ENCODE data around the gene KRT79.

DNA sequence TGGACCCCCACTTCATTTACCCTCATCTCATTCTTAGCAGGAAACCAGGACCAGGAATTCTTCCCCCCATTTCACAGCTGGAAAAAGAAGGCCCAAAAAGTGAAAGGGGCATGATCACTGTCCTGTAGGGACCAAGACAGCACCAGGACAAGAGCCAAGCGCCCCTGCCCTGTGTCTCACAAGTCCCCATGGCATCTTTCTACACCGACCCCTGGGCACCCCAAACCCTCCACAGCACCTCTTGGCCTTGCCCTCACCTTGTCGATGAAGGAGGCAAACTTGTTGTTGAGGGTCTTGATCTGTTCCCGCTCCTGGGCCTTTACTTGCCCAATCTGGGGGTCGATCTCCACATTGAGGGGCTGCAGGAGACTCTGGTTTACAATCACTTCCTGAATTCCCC is 57.7 kb downstream of the KRT79 start:
- no peak for TF ChIP-seq RNF2 (IDR thresholded peaks at IDR 0.05; ENCODE audit: borderline replicate concordance, low read depth, low read length, missing control alignments, poor library complexity, severe bottlenecking)
- no peak for TF ChIP-seq SP2 (IDR thresholded peaks at IDR 0.05; ENCODE audit: low read length)
- TF ChIP-seq EZH2 (IDR thresholded peaks at IDR 0.05; ENCODE audit: low read depth, low read length, severe bottlenecking) = no peak
- no peak for TF ChIP-seq POLR2A (IDR thresholded peaks at IDR 0.05; ENCODE audit: control extremely low read depth in 1 of 2, low read depth in 2 of 2, low read length in 2 of 2)
- TF ChIP-seq, protein P1, sequence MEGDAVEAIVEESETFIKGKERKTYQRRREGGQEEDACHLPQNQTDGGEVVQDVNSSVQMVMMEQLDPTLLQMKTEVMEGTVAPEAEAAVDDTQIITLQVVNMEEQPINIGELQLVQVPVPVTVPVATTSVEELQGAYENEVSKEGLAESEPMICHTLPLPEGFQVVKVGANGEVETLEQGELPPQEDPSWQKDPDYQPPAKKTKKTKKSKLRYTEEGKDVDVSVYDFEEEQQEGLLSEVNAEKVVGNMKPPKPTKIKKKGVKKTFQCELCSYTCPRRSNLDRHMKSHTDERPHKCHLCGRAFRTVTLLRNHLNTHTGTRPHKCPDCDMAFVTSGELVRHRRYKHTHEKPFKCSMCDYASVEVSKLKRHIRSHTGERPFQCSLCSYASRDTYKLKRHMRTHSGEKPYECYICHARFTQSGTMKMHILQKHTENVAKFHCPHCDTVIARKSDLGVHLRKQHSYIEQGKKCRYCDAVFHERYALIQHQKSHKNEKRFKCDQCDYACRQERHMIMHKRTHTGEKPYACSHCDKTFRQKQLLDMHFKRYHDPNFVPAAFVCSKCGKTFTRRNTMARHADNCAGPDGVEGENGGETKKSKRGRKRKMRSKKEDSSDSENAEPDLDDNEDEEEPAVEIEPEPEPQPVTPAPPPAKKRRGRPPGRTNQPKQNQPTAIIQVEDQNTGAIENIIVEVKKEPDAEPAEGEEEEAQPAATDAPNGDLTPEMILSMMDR (IDR thresholded peaks at IDR 0.05; ENCODE audit: control extremely low read depth in 1 of 3, insufficient read depth in 1 of 3, low read depth in 1 of 3, low read length in 3 of 3) = no peak
- TF ChIP-seq KDM5A (IDR thresholded peaks at IDR 0.05; ENCODE audit: low read length) = no peak
- TF ChIP-seq POLR2AphosphoS5 (IDR thresholded peaks at IDR 0.05; ENCODE audit: low read depth, low read length) = no peak
- TF ChIP-seq SIX5 (IDR thresholded peaks at IDR 0.05; ENCODE audit: low read depth, low read length) = no peak
- TF ChIP-seq JUN (IDR thresholded peaks at IDR 0.05; ENCODE audit: low read depth, low read length) = no peak
- TF ChIP-seq EGR1 (IDR thresholded peaks at IDR 0.05; ENCODE audit: borderline replicate concordance, low read depth, low read length) = no peak
- TF ChIP-seq MAFK (IDR thresholded peaks at IDR 0.05; ENCODE audit: low read depth, low read length) = no peak

All from H1 (cell line).